ENCODE data around the gene DNAJA3. TPM values are rescaled to one million over a fixed set of nuclear protein-coding genes. Genes with fewer than 3 reads are reported as not detected.

The DNAJA3 gene
- total RNA-seq, 6 experiments from 2014 or later = 36.4 to 110 (median 49.0) TPM

- peaks cover 0 to 61% (median 15%) of the 10 kb centered on the region in 4 donors for H3K36me3 ChIP-seq
- no peak overlapping the region for H3K27ac ChIP-seq
- intact Hi-C loops (cut with DNase I) = no loop called here
- H3K4me3 ChIP-seq = no peak overlapping the region
- WGBS (ENCODE audit: insufficient coverage, low coverage, low lambda C conversion rate, missing lambda C conversion rate) = no CpG with 5 or more reads among the region's 10 CpGs
- no peak for TF ChIP-seq CTCF (IDR thresholded peaks at IDR 0.05)
- TF ChIP-seq POLR2A (IDR thresholded peaks at IDR 0.05) = no peak
- ATAC-seq = no peak
- peaks cover 2 to 23% (median 8%) of the 10 kb centered on the region in 4 donors for H3K4me1 ChIP-seq
- no peaks in the 10 kb centered on the region for H3K9me3 ChIP-seq
- no peak for DNase-seq
- H3K27me3 ChIP-seq = no peaks in the 10 kb centered on the region
Observed at GRCh38 chr16:4455951-4456350, 30.3 kb downstream of the DNAJA3 start.

GRCh38 chr16:4460936-4461249 is 35.2 kb downstream of the DNAJA3 start:
- Histone ChIP-seq H3K4me3 (no peak overlapping the region), H3K4me1 (peaks cover 2 to 23% (median 8%) of the 10 kb centered on the region in 4 donors), H3K9me3 (no peaks in the 10 kb centered on the region), H3K36me3 (peaks cover 0 to 46% (median 11%) of the 10 kb centered on the region in 4 donors), H3K27ac (no peak overlapping the region), H3K27me3 (no peaks in the 10 kb centered on the region)
- TF ChIP-seq CTCF (IDR thresholded peaks at IDR 0.05) = no peak
- no peak for TF ChIP-seq POLR2A (IDR thresholded peaks at IDR 0.05)
- ATAC-seq (no peak), DNase-seq (no peak)
- intact Hi-C loops (cut with DNase I) = no loop called here
- 100% methylated on average over 1 of the region's 5 CpGs for WGBS (ENCODE audit: insufficient coverage, low coverage, low lambda C conversion rate, missing lambda C conversion rate)

- TF ChIP-seq POLR2A (IDR thresholded peaks at IDR 0.05) (no peak), CTCF (IDR thresholded peaks at IDR 0.05) (no peak)
- H3K36me3 ChIP-seq = peaks cover 0 to 46% (median 8%) of the 10 kb centered on the region in 4 donors
- peaks cover 2 to 23% (median 8%) of the 10 kb centered on the region in 4 donors for H3K4me1 ChIP-seq
- intact Hi-C loops (cut with DNase I) = no loop called here
- H3K4me3 ChIP-seq = no peak overlapping the region
- peak in 1 of 4 donors; percentile 6 for ATAC-seq
- H3K27me3 ChIP-seq = no peaks in the 10 kb centered on the region
- 82% methylated on average over 3 of the region's 27 CpGs for WGBS (ENCODE audit: insufficient coverage, low coverage, low lambda C conversion rate, missing lambda C conversion rate)
- no peaks in the 10 kb centered on the region for H3K9me3 ChIP-seq
- H3K27ac ChIP-seq = no peak overlapping the region
- DNase-seq = no peak
Observed at GRCh38 chr16:4461250-4462085, 35.8 kb downstream of the DNAJA3 start.

- Histone ChIP-seq H3K27ac (no peak overlapping the region), H3K9me3 (no peaks in the 10 kb centered on the region), H3K4me3 (no peak overlapping the region), H3K27me3 (no peaks in the 10 kb centered on the region), H3K36me3 (peaks cover 0 to 39% (median 5%) of the 10 kb centered on the region in 4 donors), H3K4me1 (peaks cover 2 to 15% (median 8%) of the 10 kb centered on the region in 4 donors)
- TF ChIP-seq POLR2A (IDR thresholded peaks at IDR 0.05) (no peak), CTCF (IDR thresholded peaks at IDR 0.05) (no peak)
- 72% methylated on average over 5 of the region's 22 CpGs for WGBS (ENCODE audit: insufficient coverage, low coverage, low lambda C conversion rate, missing lambda C conversion rate)
- intact Hi-C loops (cut with DNase I) = no loop called here
- no peak for ATAC-seq
- no peak for DNase-seq
Observed at GRCh38 chr16:4463522-4464163, 38.0 kb downstream of the DNAJA3 start.

All from right lobe of liver (tissue), 6 donors.